ENCODE results near the gene PITPNM1.

The PITPNM1 gene

GRCh38 chr11:67510023-67510345 lies 4.8 kb upstream of the PITPNM1 start:
- no peak for ATAC-seq
- TF ChIP-seq ZNF8 (CRISPR knock-in tag; IDR thresholded peaks at IDR 0.05): no peak

- no peak for TF ChIP-seq CREB5 (CRISPR knock-in tag; IDR thresholded peaks at IDR 0.05; ENCODE audit: low read depth)
- no peak for TF ChIP-seq OSR1 (CRISPR knock-in tag; IDR thresholded peaks at IDR 0.05)
- no peak for TF ChIP-seq RARB (CRISPR knock-in tag; IDR thresholded peaks at IDR 0.05)
- TF ChIP-seq ZNF8 (CRISPR knock-in tag; IDR thresholded peaks at IDR 0.05): no peak
- no peak for TF ChIP-seq ARNTL (CRISPR knock-in tag; IDR thresholded peaks at IDR 0.05; ENCODE audit: borderline replicate concordance, low read depth)
- no peak for TF ChIP-seq CSRNP3 (CRISPR knock-in tag; IDR thresholded peaks at IDR 0.05)
- TF ChIP-seq ESRRG (CRISPR knock-in tag; IDR thresholded peaks at IDR 0.05): no peak
- no peak for TF ChIP-seq ZNF565 (CRISPR knock-in tag; conservative IDR thresholded peaks at IDR 0.05; ENCODE audit: low read depth)
- TF ChIP-seq PPARA (CRISPR knock-in tag; IDR thresholded peaks at IDR 0.05; ENCODE audit: borderline replicate concordance): no peak
- ATAC-seq: peak; percentile 36
Measured at GRCh38 chr11:67508486-67509121, 3.4 kb upstream of the PITPNM1 start.

GRCh38 chr11:67507864-67508485 lies 2.8 kb upstream of the PITPNM1 start, which contains the start of gene CDK2AP2:
CDK2AP2 (minus strand) TSS chr11:67508162; CDS start chr11:67508082, 80 bp downstream.
- peak; percentile 86 for ATAC-seq
- TF ChIP-seq ZNF565 (CRISPR knock-in tag; conservative IDR thresholded peaks at IDR 0.05; ENCODE audit: low read depth) (no peak), ESRRG (CRISPR knock-in tag; IDR thresholded peaks at IDR 0.05) (0 out of 2 replicates have a peak, but pooled peaks have one; percentile 20), PPARA (CRISPR knock-in tag; IDR thresholded peaks at IDR 0.05; ENCODE audit: borderline replicate concordance) (0 out of 2 replicates have a peak, but pooled peaks have one; percentile 25), CSDC2 (CRISPR knock-in tag; IDR thresholded peaks at IDR 0.05) (no peak), ZFP3 (CRISPR knock-in tag; IDR thresholded peaks at IDR 0.05) (0 out of 2 replicates have a peak, but pooled peaks have one; percentile 14)

DNA sequence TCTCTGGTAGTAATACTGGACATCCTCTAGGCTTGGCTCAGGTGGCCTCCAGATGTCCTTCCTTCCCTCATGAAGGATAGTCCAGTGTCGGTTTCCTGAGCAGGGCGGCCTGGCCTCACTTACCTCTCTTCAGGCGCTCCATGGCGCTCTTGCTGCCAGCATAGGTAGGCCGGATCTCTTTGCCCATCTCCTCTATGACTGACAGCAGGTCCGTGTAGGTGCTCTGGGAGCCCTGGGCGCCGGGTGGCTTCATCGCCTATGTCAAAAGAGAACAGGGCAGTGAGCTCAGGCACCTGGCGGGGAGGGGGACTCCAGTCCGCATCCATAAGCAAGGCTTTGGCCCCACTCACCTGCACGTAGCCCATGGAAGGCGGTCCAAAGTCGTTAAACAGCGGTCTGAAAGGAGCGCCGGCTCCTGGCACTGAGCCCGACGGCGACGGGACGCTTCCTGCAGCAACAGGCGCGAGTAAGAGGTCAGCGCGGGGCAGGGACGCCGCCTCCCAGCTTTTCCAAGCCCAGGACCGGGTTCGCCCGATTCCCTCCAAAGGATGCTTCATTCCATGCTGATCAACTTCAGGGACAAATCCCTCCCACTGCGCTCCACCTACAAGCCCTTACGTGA lies 2.2 kb upstream of the PITPNM1 start:
- ATAC-seq: peak; percentile 6; the same call in 2 of the 3 replicates
- TF ChIP-seq RARB (CRISPR knock-in tag; IDR thresholded peaks at IDR 0.05): no peak
- no peak for TF ChIP-seq ARNTL (CRISPR knock-in tag; IDR thresholded peaks at IDR 0.05; ENCODE audit: borderline replicate concordance, low read depth)
- TF ChIP-seq CSRNP3 (CRISPR knock-in tag; IDR thresholded peaks at IDR 0.05): 0 out of 2 replicates have a peak, but pooled peaks have one; percentile 53
- 0 out of 2 replicates have a peak, but pooled peaks have one; percentile 45 for TF ChIP-seq ZNF70 (CRISPR knock-in tag; IDR thresholded peaks at IDR 0.05)
- TF ChIP-seq ZC3H10 (CRISPR knock-in tag; IDR thresholded peaks at IDR 0.05): no peak
- no peak for TF ChIP-seq BACH2 (CRISPR knock-in tag; IDR thresholded peaks at IDR 0.05; ENCODE audit: borderline replicate concordance)
- TF ChIP-seq, protein P1, sequence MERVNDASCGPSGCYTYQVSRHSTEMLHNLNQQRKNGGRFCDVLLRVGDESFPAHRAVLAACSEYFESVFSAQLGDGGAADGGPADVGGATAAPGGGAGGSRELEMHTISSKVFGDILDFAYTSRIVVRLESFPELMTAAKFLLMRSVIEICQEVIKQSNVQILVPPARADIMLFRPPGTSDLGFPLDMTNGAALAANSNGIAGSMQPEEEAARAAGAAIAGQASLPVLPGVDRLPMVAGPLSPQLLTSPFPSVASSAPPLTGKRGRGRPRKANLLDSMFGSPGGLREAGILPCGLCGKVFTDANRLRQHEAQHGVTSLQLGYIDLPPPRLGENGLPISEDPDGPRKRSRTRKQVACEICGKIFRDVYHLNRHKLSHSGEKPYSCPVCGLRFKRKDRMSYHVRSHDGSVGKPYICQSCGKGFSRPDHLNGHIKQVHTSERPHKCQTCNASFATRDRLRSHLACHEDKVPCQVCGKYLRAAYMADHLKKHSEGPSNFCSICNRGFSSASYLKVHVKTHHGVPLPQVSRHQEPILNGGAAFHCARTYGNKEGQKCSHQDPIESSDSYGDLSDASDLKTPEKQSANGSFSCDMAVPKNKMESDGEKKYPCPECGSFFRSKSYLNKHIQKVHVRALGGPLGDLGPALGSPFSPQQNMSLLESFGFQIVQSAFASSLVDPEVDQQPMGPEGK (CRISPR knock-in tag; IDR thresholded peaks at IDR 0.05; ENCODE audit: borderline replicate concordance): no peak

DNA sequence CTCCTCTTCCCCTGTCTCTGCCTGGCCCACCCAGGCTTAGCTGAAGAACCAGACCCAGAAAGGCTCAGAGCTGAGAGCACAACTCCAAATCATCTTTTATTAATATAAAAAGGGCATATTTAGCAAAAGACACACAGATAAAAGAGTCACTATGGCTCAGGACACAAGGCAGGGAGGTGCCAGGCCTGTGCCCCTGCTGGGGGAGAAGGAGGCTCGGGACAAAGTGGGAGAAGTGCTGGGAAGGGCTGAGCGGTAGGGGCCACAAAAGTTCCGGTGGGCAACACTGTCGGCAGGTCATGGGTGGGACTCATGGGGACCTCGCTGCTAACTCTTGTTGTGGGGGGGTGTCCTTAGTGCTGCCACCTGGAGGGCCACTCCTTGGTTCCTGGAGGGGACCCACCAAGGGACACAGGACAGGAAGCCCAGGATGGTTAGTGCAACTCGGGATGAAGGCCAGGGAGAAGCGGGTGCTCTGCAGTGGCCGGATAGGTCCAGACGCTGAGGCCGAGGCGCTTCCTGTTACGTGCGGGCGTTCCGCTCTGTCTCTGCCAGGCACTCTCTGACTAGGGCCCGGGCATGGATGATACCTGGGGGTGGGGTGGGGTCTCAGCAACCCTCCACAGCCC lies 1.4 kb upstream of the PITPNM1 start:
- ATAC-seq: no peak
- TF ChIP-seq CSDC2 (CRISPR knock-in tag; IDR thresholded peaks at IDR 0.05) (no peak), ZNF565 (CRISPR knock-in tag; conservative IDR thresholded peaks at IDR 0.05; ENCODE audit: low read depth) (no peak), ZC3H10 (CRISPR knock-in tag; IDR thresholded peaks at IDR 0.05) (no peak), CREB5 (CRISPR knock-in tag; IDR thresholded peaks at IDR 0.05; ENCODE audit: low read depth) (no peak), ZNF8 (CRISPR knock-in tag; IDR thresholded peaks at IDR 0.05) (no peak), ZFP3 (CRISPR knock-in tag; IDR thresholded peaks at IDR 0.05) (no peak), ZFP30 (CRISPR knock-in tag; IDR thresholded peaks at IDR 0.05) (no peak), ZNF70 (CRISPR knock-in tag; IDR thresholded peaks at IDR 0.05) (no peak), PPARA (CRISPR knock-in tag; IDR thresholded peaks at IDR 0.05; ENCODE audit: borderline replicate concordance) (no peak), TOX (CRISPR knock-in tag; IDR thresholded peaks at IDR 0.05; ENCODE audit: borderline replicate concordance) (no peak)
- TF ChIP-seq, protein P1 (CRISPR knock-in tag; IDR thresholded peaks at IDR 0.05; ENCODE audit: borderline replicate concordance): no peak
